ENCODE results near the gene MFAP2. TPM values are rescaled to one million over a fixed set of nuclear protein-coding genes. Genes with fewer than 3 reads are reported as not detected.

MFAP2 gene
- polyA plus RNA-seq, 3 donors: not detected

GRCh38 chr1:17028662-17029188 is 48.3 kb upstream of the MFAP2 start:
- Mint-ChIP-seq H3K4me1 (peaks cover 27% of the 10 kb centered on the region), H3K27ac (peak overlapping the region in 3 of 7 donors; percentile 12 to 18 (median 16)), H3K27me3 (ENCODE audit: low read depth in 3 of 3) (no peaks in the 10 kb centered on the region), H3K36me3 (peaks cover 78 to 97% of the 10 kb centered on the region in 2 donors), H3K4me3 (no peak overlapping the region), H3K9me3 (peaks cover 0 to 2% (median 0%) of the 10 kb centered on the region in 7 donors)
- Histone ChIP-seq H3K27ac (ENCODE audit: low read depth in 1 of 2, low read length in 2 of 2) (peak overlapping the region; percentile 3 to 38), H3K79me2 (ENCODE audit: insufficient read depth, low read length) (peaks cover 10% of the 10 kb centered on the region), H3K36me3 (replicated peaks in 1 of 2; ENCODE audit: control insufficient read depth in 1 of 2, insufficient read depth in 2 of 2, low read length in 2 of 2) (peaks cover 95 to 100% of the 10 kb centered on the region in 2 donors), H3K27me3 (ENCODE audit: control insufficient read depth in 2 of 2, insufficient read depth in 2 of 2, low read length in 2 of 2) (no peaks in the 10 kb centered on the region), H3K9ac (ENCODE audit: insufficient read depth, low read length, poor library complexity, severe bottlenecking) (no peak overlapping the region), H3K4me1 (ENCODE audit: control insufficient read depth in 1 of 2, insufficient read depth in 2 of 2, low read length in 2 of 2) (peaks cover 16 to 20% of the 10 kb centered on the region in 2 donors), H3K9me3 (replicated peaks in 1 of 2; ENCODE audit: control insufficient read depth in 1 of 2, insufficient read depth in 1 of 2, low read length in 2 of 2) (no peaks in the 10 kb centered on the region), H3K4me3 (replicated peaks in 1 of 3; ENCODE audit: low read depth in 2 of 3, low read length in 3 of 3) (no peak overlapping the region), H4K20me1 (ENCODE audit: insufficient read depth, low read length) (peaks cover 64% of the 10 kb centered on the region), H3K4me2 (replicated peaks; ENCODE audit: extremely low read depth, low read length, poor library complexity, severe bottlenecking) (no peak overlapping the region), H2AFZ (ENCODE audit: insufficient read depth, low read depth, low read length, poor library complexity, severe bottlenecking) (no peak overlapping the region)
- intact Hi-C loops (cut with micrococcal nuclease): no loop called here
- WGBS (ENCODE audit: insufficient coverage): 85% methylated on average over 4 of the region's 5 CpGs
- no peak for DNase-seq
- no peak for TF ChIP-seq CTCF (IDR thresholded peaks at IDR 0.05)

GRCh38 chr1:17027900-17028299 is 47.5 kb upstream of the MFAP2 start:
- Histone ChIP-seq H4K20me1 (ENCODE audit: insufficient read depth, low read length) (peaks cover 59% of the 10 kb centered on the region), H3K4me3 (replicated peaks in 1 of 3; ENCODE audit: low read depth in 2 of 3, low read length in 3 of 3) (no peak overlapping the region), H3K27ac (ENCODE audit: low read depth in 1 of 2, low read length in 2 of 2) (peak overlapping the region in 1 of 2 donors; percentile 38), H3K4me2 (replicated peaks; ENCODE audit: extremely low read depth, low read length, poor library complexity, severe bottlenecking) (no peak overlapping the region), H2AFZ (ENCODE audit: insufficient read depth, low read depth, low read length, poor library complexity, severe bottlenecking) (no peak overlapping the region), H3K36me3 (replicated peaks in 1 of 2; ENCODE audit: control insufficient read depth in 1 of 2, insufficient read depth in 2 of 2, low read length in 2 of 2) (peaks cover 94 to 100% of the 10 kb centered on the region in 2 donors), H3K27me3 (ENCODE audit: control insufficient read depth in 2 of 2, insufficient read depth in 2 of 2, low read length in 2 of 2) (no peaks in the 10 kb centered on the region), H3K4me1 (ENCODE audit: control insufficient read depth in 1 of 2, insufficient read depth in 2 of 2, low read length in 2 of 2) (peaks cover 21 to 28% of the 10 kb centered on the region in 2 donors), H3K9me3 (replicated peaks in 1 of 2; ENCODE audit: control insufficient read depth in 1 of 2, insufficient read depth in 1 of 2, low read length in 2 of 2) (no peaks in the 10 kb centered on the region), H3K9ac (ENCODE audit: insufficient read depth, low read length, poor library complexity, severe bottlenecking) (no peak overlapping the region), H3K79me2 (ENCODE audit: insufficient read depth, low read length) (peaks cover 10% of the 10 kb centered on the region)
- intact Hi-C loops (cut with micrococcal nuclease): no loop called here
- WGBS (ENCODE audit: insufficient coverage): no CpG with 5 or more reads among the region's 2 CpGs
- peaks cover 79 to 98% of the 10 kb centered on the region in 2 donors for H3K36me3 Mint-ChIP-seq
- no peaks in the 10 kb centered on the region for H3K27me3 Mint-ChIP-seq (ENCODE audit: low read depth in 3 of 3)
- H3K9me3 Mint-ChIP-seq: peaks cover 0 to 2% (median 0%) of the 10 kb centered on the region in 7 donors
- H3K27ac Mint-ChIP-seq: peak overlapping the region in 5 of 7 donors; percentile 24 to 64 (median 48)
- no peak overlapping the region for H3K4me3 Mint-ChIP-seq
- H3K4me1 Mint-ChIP-seq: peaks cover 35% of the 10 kb centered on the region
- no peak for TF ChIP-seq CTCF (IDR thresholded peaks at IDR 0.05)
- no peak for DNase-seq
